ENCODE data around the gene RGL4.

RGL4 gene

GRCh38 chr22:23692598-23693291 is 1.9 kb downstream of the RGL4 start:
- Histone ChIP-seq H3K36me3 (replicated peaks in 1 of 2; ENCODE audit: control insufficient read depth in 2 of 2, insufficient read depth in 2 of 2, low read length in 2 of 2) (peaks cover 23 to 55% of the 10 kb centered on the region in 2 donors), H3K9ac (ENCODE audit: low read depth, low read length, poor library complexity) (no peak overlapping the region), H2AFZ (ENCODE audit: low read length) (no peak overlapping the region), H3K79me1 (ENCODE audit: low read depth, low read length) (no peaks in the 10 kb centered on the region), H3K4me3 (ENCODE audit: low read length in 2 of 2) (no peak overlapping the region), H3K23ac (ENCODE audit: low read depth, low read length, poor library complexity) (no peak overlapping the region), H3K27me3 (ENCODE audit: control insufficient read depth in 3 of 3, insufficient read depth in 3 of 3, low read depth in 1 of 3, low read length in 3 of 3) (no peaks in the 10 kb centered on the region), H3K14ac (ENCODE audit: low read length) (no peak overlapping the region), H4K8ac (ENCODE audit: low read depth, low read length) (no peak overlapping the region), H3K27ac (replicated peaks; ENCODE audit: low read length) (no peak overlapping the region), H3K4me1 (ENCODE audit: control insufficient read depth in 2 of 2, insufficient read depth in 1 of 2, low read depth in 1 of 2, low read length in 2 of 2) (no peaks in the 10 kb centered on the region), H2BK12ac (ENCODE audit: low read length) (no peak overlapping the region), H3K9me3 (replicated peaks in 1 of 2; ENCODE audit: control insufficient read depth in 2 of 2, insufficient read depth in 1 of 2, low read depth in 1 of 2, low read length in 2 of 2) (peaks cover 0 to 2% of the 10 kb centered on the region in 2 donors), H3K18ac (ENCODE audit: low read length) (no peak overlapping the region), H2BK15ac (ENCODE audit: low read length) (no peak overlapping the region), H3K4me2 (ENCODE audit: insufficient read depth, low read length, poor library complexity, severe bottlenecking) (no peak overlapping the region), H2BK120ac (ENCODE audit: low read depth, low read length) (no peak overlapping the region), H4K91ac (ENCODE audit: low read depth, low read length, poor library complexity) (no peak overlapping the region), H2BK5ac (ENCODE audit: low read length) (peak overlapping the region; percentile 26), H2AK5ac (ENCODE audit: low read depth, low read length) (no peak overlapping the region), H3K4ac (ENCODE audit: low read length) (no peak overlapping the region)
- no peak for DNase-seq (ENCODE audit: low spot score)
- WGBS, 2 donors (ENCODE audit: extremely low coverage in 2 of 2, insufficient read length in 2 of 2, insufficient replicate concordance in 1 of 2), result no CpG with 5 or more reads among the region's 12 CpGs

GRCh38 chr22:23693979-23694680 is 3.3 kb downstream of the RGL4 start:
- no peaks in the 10 kb centered on the region for H3K4me1 ChIP-seq (ENCODE audit: control insufficient read depth in 2 of 2, insufficient read depth in 1 of 2, low read depth in 1 of 2, low read length in 2 of 2)
- no peak overlapping the region for H2AFZ ChIP-seq (ENCODE audit: low read length)
- DNase-seq (ENCODE audit: low spot score), result no peak
- no peaks in the 10 kb centered on the region for H3K79me1 ChIP-seq (ENCODE audit: low read depth, low read length)
- no peak overlapping the region for H3K14ac ChIP-seq (ENCODE audit: low read length)
- H3K27me3 ChIP-seq (ENCODE audit: control insufficient read depth in 3 of 3, insufficient read depth in 3 of 3, low read depth in 1 of 3, low read length in 3 of 3), result no peaks in the 10 kb centered on the region
- H3K4me3 ChIP-seq (ENCODE audit: low read length in 2 of 2), result peak overlapping the region in 1 of 2 donors; percentile 1
- H4K91ac ChIP-seq (ENCODE audit: low read depth, low read length, poor library complexity), result no peak overlapping the region
- peaks cover 27 to 65% of the 10 kb centered on the region in 2 donors for H3K36me3 ChIP-seq (replicated peaks in 1 of 2; ENCODE audit: control insufficient read depth in 2 of 2, insufficient read depth in 2 of 2, low read length in 2 of 2)
- no peak overlapping the region for H2BK12ac ChIP-seq (ENCODE audit: low read length)
- H4K8ac ChIP-seq (ENCODE audit: low read depth, low read length), result no peak overlapping the region
- WGBS, 2 donors (ENCODE audit: extremely low coverage in 2 of 2, insufficient read length in 2 of 2, insufficient replicate concordance in 1 of 2), result no CpG with 5 or more reads among the region's 11 CpGs
- H3K4ac ChIP-seq (ENCODE audit: low read length), result no peak overlapping the region
- no peak overlapping the region for H2AK5ac ChIP-seq (ENCODE audit: low read depth, low read length)
- H3K9me3 ChIP-seq (replicated peaks in 1 of 2; ENCODE audit: control insufficient read depth in 2 of 2, insufficient read depth in 1 of 2, low read depth in 1 of 2, low read length in 2 of 2), result peaks cover 0 to 2% of the 10 kb centered on the region in 2 donors
- no peak overlapping the region for H2BK5ac ChIP-seq (ENCODE audit: low read length)
- H3K4me2 ChIP-seq (ENCODE audit: insufficient read depth, low read length, poor library complexity, severe bottlenecking), result no peak overlapping the region
- H3K27ac ChIP-seq (replicated peaks; ENCODE audit: low read length), result no peak overlapping the region
- no peak overlapping the region for H3K9ac ChIP-seq (ENCODE audit: low read depth, low read length, poor library complexity)
- no peak overlapping the region for H3K18ac ChIP-seq (ENCODE audit: low read length)
- no peak overlapping the region for H3K23ac ChIP-seq (ENCODE audit: low read depth, low read length, poor library complexity)
- H2BK15ac ChIP-seq (ENCODE audit: low read length), result no peak overlapping the region
- H2BK120ac ChIP-seq (ENCODE audit: low read depth, low read length), result no peak overlapping the region

GRCh38 chr22:23695141-23695540 is 4.3 kb downstream of the RGL4 start:
- Histone ChIP-seq H3K9ac (ENCODE audit: low read depth, low read length, poor library complexity) (no peak overlapping the region), H2AFZ (ENCODE audit: low read length) (no peak overlapping the region), H2BK12ac (ENCODE audit: low read length) (no peak overlapping the region), H2BK5ac (ENCODE audit: low read length) (no peak overlapping the region), H3K79me1 (ENCODE audit: low read depth, low read length) (no peaks in the 10 kb centered on the region), H3K23ac (ENCODE audit: low read depth, low read length, poor library complexity) (no peak overlapping the region), H3K4me3 (ENCODE audit: low read length in 2 of 2) (peak overlapping the region in 1 of 2 donors; percentile 11), H4K8ac (ENCODE audit: low read depth, low read length) (no peak overlapping the region), H3K27ac (replicated peaks; ENCODE audit: low read length) (no peak overlapping the region), H3K18ac (ENCODE audit: low read length) (no peak overlapping the region), H3K14ac (ENCODE audit: low read length) (no peak overlapping the region), H3K27me3 (ENCODE audit: control insufficient read depth in 3 of 3, insufficient read depth in 3 of 3, low read depth in 1 of 3, low read length in 3 of 3) (no peaks in the 10 kb centered on the region), H2BK15ac (ENCODE audit: low read length) (no peak overlapping the region), H3K4me1 (ENCODE audit: control insufficient read depth in 2 of 2, insufficient read depth in 1 of 2, low read depth in 1 of 2, low read length in 2 of 2) (no peaks in the 10 kb centered on the region), H2AK5ac (ENCODE audit: low read depth, low read length) (no peak overlapping the region), H3K9me3 (replicated peaks in 1 of 2; ENCODE audit: control insufficient read depth in 2 of 2, insufficient read depth in 1 of 2, low read depth in 1 of 2, low read length in 2 of 2) (peaks cover 0 to 2% of the 10 kb centered on the region in 2 donors), H3K36me3 (replicated peaks in 1 of 2; ENCODE audit: control insufficient read depth in 2 of 2, insufficient read depth in 2 of 2, low read length in 2 of 2) (peaks cover 24 to 65% of the 10 kb centered on the region in 2 donors), H3K4me2 (ENCODE audit: insufficient read depth, low read length, poor library complexity, severe bottlenecking) (no peak overlapping the region), H3K4ac (ENCODE audit: low read length) (no peak overlapping the region), H2BK120ac (ENCODE audit: low read depth, low read length) (no peak overlapping the region), H4K91ac (ENCODE audit: low read depth, low read length, poor library complexity) (no peak overlapping the region)
- no peak for DNase-seq (ENCODE audit: low spot score)
- WGBS, 2 donors (ENCODE audit: extremely low coverage in 2 of 2, insufficient read length in 2 of 2, insufficient replicate concordance in 1 of 2), result no CpG with 5 or more reads among the region's 3 CpGs

GRCh38 chr22:23695571-23696325 is 4.9 kb downstream of the RGL4 start:
- H3K4me2 ChIP-seq (ENCODE audit: insufficient read depth, low read length, poor library complexity, severe bottlenecking), result no peak overlapping the region
- DNase-seq (ENCODE audit: low spot score), result no peak

More at GRCh38 chr22:23695571-23696325, 4.9 kb downstream of the RGL4 start:
- Histone ChIP-seq H2BK12ac (ENCODE audit: low read length) (no peak overlapping the region), H4K8ac (ENCODE audit: low read depth, low read length) (no peak overlapping the region), H3K14ac (ENCODE audit: low read length) (no peak overlapping the region), H3K18ac (ENCODE audit: low read length) (no peak overlapping the region), H2BK5ac (ENCODE audit: low read length) (no peak overlapping the region), H3K23ac (ENCODE audit: low read depth, low read length, poor library complexity) (no peak overlapping the region), H3K4ac (ENCODE audit: low read length) (no peak overlapping the region), H2AK5ac (ENCODE audit: low read depth, low read length) (no peak overlapping the region), H3K36me3 (replicated peaks in 1 of 2; ENCODE audit: control insufficient read depth in 2 of 2, insufficient read depth in 2 of 2, low read length in 2 of 2) (peaks cover 28 to 67% of the 10 kb centered on the region in 2 donors), H3K27me3 (ENCODE audit: control insufficient read depth in 3 of 3, insufficient read depth in 3 of 3, low read depth in 1 of 3, low read length in 3 of 3) (no peaks in the 10 kb centered on the region), H3K79me1 (ENCODE audit: low read depth, low read length) (no peaks in the 10 kb centered on the region), H3K9me3 (replicated peaks in 1 of 2; ENCODE audit: control insufficient read depth in 2 of 2, insufficient read depth in 1 of 2, low read depth in 1 of 2, low read length in 2 of 2) (peaks cover 2 to 3% of the 10 kb centered on the region in 2 donors), H3K4me1 (ENCODE audit: control insufficient read depth in 2 of 2, insufficient read depth in 1 of 2, low read depth in 1 of 2, low read length in 2 of 2) (no peaks in the 10 kb centered on the region), H2AFZ (ENCODE audit: low read length) (no peak overlapping the region), H3K27ac (replicated peaks; ENCODE audit: low read length) (no peak overlapping the region), H2BK120ac (ENCODE audit: low read depth, low read length) (no peak overlapping the region), H3K9ac (ENCODE audit: low read depth, low read length, poor library complexity) (no peak overlapping the region), H2BK15ac (ENCODE audit: low read length) (no peak overlapping the region), H4K91ac (ENCODE audit: low read depth, low read length, poor library complexity) (no peak overlapping the region), H3K4me3 (ENCODE audit: low read length in 2 of 2) (no peak overlapping the region)
- WGBS, 2 donors (ENCODE audit: extremely low coverage in 2 of 2, insufficient read length in 2 of 2, insufficient replicate concordance in 1 of 2), result no CpG with 5 or more reads among the region's 19 CpGs
